HG03460 (cell line): ENCODE data around the gene TMEM41A.

ENCODE experiments used
- ATAC-seq: cut with Tn5 transposase; IDR thresholded peaks from one replicate; pipeline ENCODE4 v1.9.1; 2021; ENCODE audit not compliant: unreplicated experiment

Gene TMEM41A

GRCh38 chr3:185498503-185499396, at the start of gene TMEM41A:
TMEM41A (minus strand) TSS chr3:185499035; CDS start chr3:185498961, 74 bp downstream.
- ATAC-seq = peak; percentile 97

DNA sequence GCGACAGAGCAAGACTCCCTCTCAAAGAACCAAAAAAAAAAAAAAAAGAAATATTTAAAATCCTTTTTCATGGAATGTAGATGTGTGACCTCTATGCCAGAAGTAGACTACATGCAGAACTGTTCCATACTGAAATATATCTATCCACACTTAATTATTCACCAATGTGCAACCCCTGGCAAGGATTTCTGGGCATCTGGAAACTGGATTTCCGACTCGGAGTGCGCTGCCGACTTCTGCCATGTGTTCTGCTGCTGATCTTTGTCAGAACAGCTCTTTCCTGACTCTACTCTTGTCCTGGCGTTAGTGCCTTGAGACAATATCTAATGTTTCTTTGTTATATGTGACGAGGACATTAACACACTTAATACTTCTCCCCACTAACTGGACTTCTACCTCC, 41.9 kb upstream of the TMEM41A start:
- ATAC-seq = no peak

GRCh38 chr3:185539934-185540333, 41.1 kb upstream of the TMEM41A start:
- no peak for ATAC-seq

GRCh38 chr3:185537369-185537970, 38.6 kb upstream of the TMEM41A start:
- peak; percentile 98 for ATAC-seq

DNA sequence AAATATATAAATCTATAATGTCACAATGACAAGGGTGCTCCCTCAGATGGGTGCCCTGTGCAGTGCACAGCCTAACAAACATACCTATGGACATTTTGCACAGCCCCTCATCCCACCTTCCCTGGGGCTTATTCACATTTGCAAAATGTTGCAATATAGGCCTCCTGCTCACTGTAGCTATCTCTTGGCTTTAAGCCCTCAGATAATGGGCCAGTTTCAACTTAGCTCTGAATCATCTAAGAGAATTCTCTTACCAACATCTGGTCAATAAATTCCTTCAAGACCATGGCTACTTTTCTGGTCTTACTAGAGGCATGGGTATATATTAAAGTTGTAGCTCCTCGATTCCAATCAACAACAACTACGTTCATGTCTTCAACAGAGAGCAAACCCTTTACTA, 35.7 kb upstream of the TMEM41A start:
- no peak for ATAC-seq

- no peak for ATAC-seq
Measured at GRCh38 chr3:185532901-185533300, 34.1 kb upstream of the TMEM41A start.

DNA sequence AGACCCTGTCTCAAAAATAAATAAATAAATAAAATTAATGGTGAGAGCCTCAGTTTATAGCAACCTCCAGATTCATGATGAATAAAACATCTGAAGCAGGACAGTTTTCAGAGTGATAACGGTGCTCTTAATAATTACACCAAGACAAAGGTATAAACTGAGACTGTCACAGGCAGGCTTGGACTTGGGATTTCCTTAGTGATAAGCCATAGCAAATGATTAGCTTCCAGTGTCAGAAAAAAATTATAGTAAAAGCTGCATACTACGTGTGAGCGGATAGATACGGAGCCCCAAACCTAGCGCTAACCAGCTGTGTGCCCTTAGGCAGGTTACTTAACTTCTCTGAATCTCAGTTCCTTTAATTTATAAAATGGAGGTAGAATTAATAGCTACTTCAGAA, 32.0 kb upstream of the TMEM41A start:
- ATAC-seq = no peak

DNA sequence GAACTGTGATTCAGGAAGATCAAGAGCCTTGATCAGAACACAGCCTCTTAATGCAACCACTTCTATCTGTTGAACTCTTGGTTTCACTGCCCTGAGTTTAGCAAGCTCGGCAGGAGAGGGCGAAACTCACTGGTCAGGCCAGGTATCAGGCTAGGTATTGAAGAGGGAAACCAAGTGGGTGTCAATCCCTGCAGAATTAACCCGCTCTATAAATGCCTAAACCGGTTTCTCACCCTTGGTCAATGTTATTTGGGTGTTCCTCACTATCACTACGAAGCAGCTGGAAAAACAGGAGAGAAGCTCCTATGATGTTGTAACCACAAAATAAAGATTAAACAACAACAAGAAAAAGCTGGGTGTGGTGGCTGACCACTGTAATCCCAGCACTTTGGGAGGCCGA, 29.7 kb upstream of the TMEM41A start:
- ATAC-seq = no peak

DNA sequence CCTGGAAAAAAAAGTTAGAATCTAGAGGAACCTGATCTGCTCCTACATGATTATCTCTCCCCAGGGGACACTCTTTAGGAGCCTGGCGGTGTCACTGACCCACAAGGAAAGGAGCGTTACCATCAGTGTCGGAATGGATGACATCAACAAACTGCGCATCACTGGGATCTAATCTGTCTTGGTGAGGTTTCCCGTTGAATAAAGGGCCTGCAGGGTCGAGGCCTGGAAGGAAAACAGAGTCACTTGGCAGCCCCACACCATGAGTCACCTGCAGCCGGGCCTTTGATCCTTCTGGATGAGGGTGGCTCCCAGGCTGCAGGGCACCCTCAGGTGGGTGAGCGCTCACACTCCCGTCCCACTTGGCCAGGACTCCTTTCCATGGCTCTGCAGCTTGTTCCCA, 28.5 kb upstream of the TMEM41A start:
- ATAC-seq = no peak

DNA sequence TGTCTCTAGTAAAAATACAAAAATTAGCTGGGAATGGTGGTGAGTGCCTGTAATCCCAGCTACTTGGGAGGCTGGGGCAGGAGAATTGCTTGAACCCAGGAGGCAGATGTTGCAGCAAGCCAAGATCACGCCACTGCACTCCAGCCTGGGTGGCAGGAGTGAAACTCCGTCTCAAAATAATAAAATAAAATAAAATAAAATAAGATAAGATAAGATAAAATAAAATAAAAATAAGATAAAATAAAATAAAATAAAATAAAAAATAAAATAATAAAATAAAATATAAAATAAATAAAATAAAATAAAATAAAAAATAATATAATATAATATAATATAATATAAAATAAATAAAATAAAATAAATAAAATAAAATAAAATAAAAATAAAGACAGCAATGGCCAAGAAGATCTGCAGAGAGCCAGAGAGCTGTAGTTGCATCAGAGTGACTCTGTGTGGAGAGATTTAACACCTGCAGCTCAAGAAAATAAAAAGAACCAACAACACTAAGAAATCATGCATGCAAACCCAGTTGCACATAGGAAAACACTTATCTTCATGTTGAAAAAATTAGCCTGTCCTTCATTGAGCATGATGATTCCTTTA, 27.6 kb upstream of the TMEM41A start:
- no peak for ATAC-seq

DNA sequence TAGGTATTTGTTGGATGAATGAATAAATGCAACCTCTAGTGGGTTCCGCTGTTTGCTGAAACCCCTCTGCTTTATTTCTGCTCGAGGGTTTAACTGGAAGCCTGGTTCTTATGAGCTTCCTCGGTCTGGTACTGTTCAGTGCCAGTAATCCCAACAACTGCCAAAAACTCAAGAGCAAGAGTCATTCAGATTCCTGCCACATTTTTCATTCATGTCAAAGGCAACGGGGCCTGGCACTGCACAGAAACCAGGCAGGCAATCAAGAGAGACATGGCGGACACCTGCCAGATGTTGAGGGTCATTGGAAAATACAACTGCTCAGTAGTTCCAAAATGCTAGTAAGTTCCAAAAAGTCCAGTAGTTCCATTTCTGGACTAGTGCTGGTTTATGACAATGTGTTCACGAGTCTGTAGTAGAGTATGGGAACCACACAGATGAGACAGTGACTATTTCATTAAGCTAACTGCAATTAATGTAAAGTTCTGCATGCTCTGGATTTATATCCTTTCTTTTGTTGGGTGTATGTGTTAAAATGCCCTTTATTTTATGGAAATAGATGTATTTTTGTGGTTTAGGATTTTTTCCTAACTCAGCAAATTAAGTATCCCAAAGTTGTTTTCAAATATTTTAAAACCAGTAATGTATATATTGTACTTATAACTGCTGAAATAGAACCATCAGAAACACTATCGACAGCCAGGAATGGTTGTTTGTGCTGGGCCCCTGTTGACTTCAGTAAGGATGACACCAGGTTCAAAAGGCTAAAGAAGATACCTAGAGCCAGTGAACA, 22.7 kb upstream of the TMEM41A start:
- no peak for ATAC-seq

DNA sequence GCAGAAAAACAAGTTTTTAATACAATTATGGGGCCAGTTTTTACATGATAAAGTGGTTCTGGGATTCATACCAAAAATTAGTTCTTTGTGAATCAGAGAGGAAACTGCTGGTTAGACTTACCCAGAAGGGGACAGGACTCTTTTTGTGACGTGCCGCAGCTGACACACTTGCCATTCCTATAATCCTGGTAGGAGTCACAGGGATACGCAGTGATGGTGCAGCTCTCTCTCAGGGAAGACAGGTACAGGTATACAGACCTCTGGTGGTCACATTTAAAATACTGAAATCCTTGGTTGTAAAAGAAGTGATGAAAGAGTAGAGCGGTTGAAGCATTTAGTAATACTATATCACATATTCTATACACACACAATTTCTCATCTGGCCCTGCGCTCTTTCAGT, 20.2 kb upstream of the TMEM41A start:
- ATAC-seq = no peak

DNA sequence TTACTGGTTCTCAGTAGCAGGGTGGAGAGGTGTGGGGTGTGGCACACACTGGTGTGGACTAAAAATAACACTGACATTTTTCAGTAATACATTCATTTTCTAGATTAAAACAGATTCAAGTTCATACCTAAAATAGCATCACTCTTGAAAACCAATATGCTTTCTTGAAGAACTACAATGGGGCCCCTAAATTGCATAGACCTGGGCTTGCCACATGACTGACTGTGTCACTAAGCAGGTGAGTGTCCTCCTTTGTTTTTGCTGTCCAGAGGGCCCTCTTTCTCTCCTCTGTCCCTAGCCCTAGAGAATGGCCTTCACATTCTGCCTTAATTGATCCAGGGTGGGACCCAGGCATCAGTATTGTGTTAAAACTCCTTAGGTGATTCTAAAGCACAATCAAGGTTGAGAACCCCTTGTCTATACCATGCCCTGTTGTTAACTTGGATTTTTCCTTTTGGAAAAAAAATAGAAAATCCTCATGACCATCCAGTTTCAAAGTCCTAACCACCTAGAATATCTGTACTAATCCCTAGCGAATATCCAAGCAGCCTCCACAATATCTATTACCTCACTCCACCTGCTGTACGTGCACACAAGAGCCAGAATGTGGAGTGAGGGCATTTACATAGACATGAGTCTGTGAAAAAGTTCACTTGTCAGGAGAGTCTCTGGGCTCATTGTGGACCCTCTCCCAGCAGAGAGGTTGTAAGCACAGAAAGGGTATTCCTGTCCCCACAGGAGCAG, 18.7 kb upstream of the TMEM41A start:
- ATAC-seq = no peak

GRCh38 chr3:185511711-185512110, 12.9 kb upstream of the TMEM41A start:
- no peak for ATAC-seq

- ATAC-seq = no peak
Measured at GRCh38 chr3:185508335-185508991, 9.6 kb upstream of the TMEM41A start.

- no peak for ATAC-seq
Measured at GRCh38 chr3:185507883-185508282, 9.0 kb upstream of the TMEM41A start.

DNA sequence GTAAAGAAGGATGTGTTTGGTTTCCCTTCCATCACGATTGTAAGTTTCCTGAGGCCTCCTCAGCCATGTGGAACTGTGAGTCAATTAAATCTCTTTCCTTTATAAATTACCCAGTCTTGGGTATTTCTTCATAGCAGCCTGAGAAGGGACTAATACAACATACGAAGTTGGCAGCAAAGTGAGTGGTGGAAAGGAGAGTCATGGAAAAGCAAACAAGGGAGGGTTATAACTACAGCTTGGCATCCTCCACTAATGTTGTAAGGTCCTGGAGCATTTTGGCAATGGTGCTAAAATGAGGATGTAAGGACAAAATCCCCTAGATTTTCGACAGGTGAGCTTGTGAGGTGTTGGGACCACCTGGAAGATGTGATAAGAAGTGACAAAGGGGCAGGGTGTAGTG, 5.8 kb upstream of the TMEM41A start:
- no peak for ATAC-seq

GRCh38 chr3:185503521-185503920, 4.7 kb upstream of the TMEM41A start:
- ATAC-seq = no peak

DNA sequence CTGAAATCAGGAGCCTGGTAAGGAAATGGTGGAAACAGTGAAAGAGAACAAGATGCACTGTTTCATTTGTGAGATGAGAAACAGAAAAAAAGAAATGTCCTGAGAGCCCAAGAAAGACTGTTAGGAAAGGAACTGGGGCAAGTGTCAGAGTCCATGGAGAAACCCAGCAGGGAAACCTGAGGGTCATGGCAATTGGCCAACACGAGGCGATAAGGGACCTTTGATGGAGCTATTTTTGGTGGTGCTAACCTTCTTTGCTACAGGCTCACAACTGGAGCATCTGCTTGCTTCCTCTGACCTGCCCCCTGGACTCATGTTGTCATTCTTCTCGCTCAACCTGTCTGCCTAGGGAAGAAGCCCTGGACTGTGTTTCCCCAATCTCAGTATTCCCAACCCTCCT, 4.2 kb upstream of the TMEM41A start:
- ATAC-seq = no peak

- ATAC-seq = no peak
Measured at GRCh38 chr3:185490241-185490640, 8.6 kb downstream of the TMEM41A start.
